RWPE2 (cell line): ENCODE results near the gene NBEAL2.

Experiments
- ATAC-seq: fragments of 200-7000 bp; cut with Tn5 transposase; 3 replicates; pipeline ENCODE4 v1.9.1; 2021; ENCODE audit warnings: low read depth
- DNase-seq: peaks from one replicate; pipeline ENCODE4 v3.0.0-alpha.2; 2020; ENCODE audit warnings: low spot score
- H3K27ac ChIP-seq: fragments of 450-650 bp; 2 replicates; pipeline ENCODE4 v1.5.1; 2017; ENCODE audit warnings: mild to moderate bottlenecking; ENCODE audit not compliant: poor library complexity, severe bottlenecking
- H3K27me3 ChIP-seq: fragments of 250-450 bp; sonication (Bioruptor Pico); 2 replicates; pipeline ENCODE4 v1.5.1; 2021; ENCODE audit warnings: mild to moderate bottlenecking, moderate library complexity; ENCODE audit not compliant: insufficient read depth, poor library complexity, severe bottlenecking
- H3K36me3 ChIP-seq: fragments of 250-450 bp; sonication (Bioruptor Pico); 2 replicates; pipeline ENCODE4 v1.5.1; 2020; ENCODE audit warnings: low read depth, mild to moderate bottlenecking, moderate library complexity
- H3K4me1 ChIP-seq: fragments of 250-450 bp; sonication (Bioruptor Pico); 2 replicates; pipeline ENCODE4 v1.5.1; 2021; ENCODE audit warnings: mild to moderate bottlenecking, moderate library complexity; ENCODE audit not compliant: insufficient read depth, poor library complexity, severe bottlenecking
- H3K4me3 ChIP-seq: fragments of 250-450 bp; sonication (Bioruptor Pico); 2 replicates; pipeline ENCODE4 v1.5.1; 2021; ENCODE audit warnings: mild to moderate bottlenecking, moderate library complexity; ENCODE audit not compliant: severe bottlenecking
- H3K9me3 ChIP-seq: fragments of 250-450 bp; sonication (Bioruptor Pico); 2 replicates; pipeline ENCODE4 v1.5.1; 2021; ENCODE audit warnings: mild to moderate bottlenecking, moderate library complexity; ENCODE audit not compliant: severe bottlenecking
- CTCF ChIP-seq: fragments of 450-650 bp; IDR thresholded peaks from one replicate; pipeline ENCODE4 v1.5.1; 2017; ENCODE audit warnings: mild to moderate bottlenecking, moderate library complexity; ENCODE audit not compliant: poor library complexity, severe bottlenecking

Gene NBEAL2

DNA sequence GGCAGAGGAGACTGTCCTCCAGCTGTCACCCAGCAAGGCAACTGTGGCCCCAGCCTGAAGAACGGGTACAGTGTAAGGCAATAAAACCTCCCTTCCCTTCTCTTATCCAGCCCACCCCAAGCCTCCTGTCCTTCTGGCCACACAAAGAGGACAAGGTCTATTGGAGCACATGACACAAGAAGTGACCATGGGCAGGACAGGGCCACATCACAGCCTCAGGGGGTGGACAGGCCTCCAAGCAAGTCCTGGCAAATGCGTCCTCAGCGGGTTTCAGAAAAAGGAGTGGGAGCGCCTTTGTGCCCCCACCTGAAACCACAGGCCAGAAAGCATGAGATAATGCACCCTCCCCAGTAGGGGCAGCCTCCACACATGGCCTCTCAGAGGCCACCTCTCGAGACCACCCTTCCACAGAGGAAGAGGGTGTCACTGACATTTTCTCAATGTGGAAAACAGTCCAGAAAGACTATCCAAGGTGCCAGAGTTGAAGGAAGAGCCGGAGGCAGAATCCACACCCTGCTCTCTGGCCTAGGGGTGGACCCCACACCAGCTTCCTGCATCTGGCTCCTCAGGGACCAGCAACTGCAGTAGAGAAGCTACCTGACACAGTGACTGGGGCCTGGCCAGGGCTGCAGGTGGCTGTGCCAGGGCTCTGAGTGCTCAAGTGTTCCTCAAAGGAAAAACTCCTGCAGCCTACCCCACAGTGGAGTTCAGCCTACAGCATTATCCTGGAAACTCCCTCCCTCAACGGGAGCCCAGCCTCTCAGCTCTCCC, 46.8 kb upstream of the NBEAL2 start:
- peaks cover 49% of the 10 kb centered on the region for H3K4me1 ChIP-seq
- no peaks in the 10 kb centered on the region for H3K27me3 ChIP-seq
- no peak for TF ChIP-seq CTCF
- peaks cover 32% of the 10 kb centered on the region for H3K36me3 ChIP-seq
- H3K9me3 ChIP-seq = no peaks in the 10 kb centered on the region
- peak overlapping the region; percentile 47 for H3K27ac ChIP-seq
- ATAC-seq (no peak), DNase-seq (no peak)
- H3K4me3 ChIP-seq = no peak overlapping the region

GRCh38 chr3:46933261-46933660, 46.2 kb upstream of the NBEAL2 start:
- Histone ChIP-seq H3K36me3 (peaks cover 30% of the 10 kb centered on the region), H3K27ac (peak overlapping the region; percentile 47), H3K4me3 (no peak overlapping the region), H3K27me3 (no peaks in the 10 kb centered on the region), H3K4me1 (peaks cover 49% of the 10 kb centered on the region), H3K9me3 (no peaks in the 10 kb centered on the region)
- TF ChIP-seq CTCF = no peak
- ATAC-seq (no peak), DNase-seq (no peak)

DNA sequence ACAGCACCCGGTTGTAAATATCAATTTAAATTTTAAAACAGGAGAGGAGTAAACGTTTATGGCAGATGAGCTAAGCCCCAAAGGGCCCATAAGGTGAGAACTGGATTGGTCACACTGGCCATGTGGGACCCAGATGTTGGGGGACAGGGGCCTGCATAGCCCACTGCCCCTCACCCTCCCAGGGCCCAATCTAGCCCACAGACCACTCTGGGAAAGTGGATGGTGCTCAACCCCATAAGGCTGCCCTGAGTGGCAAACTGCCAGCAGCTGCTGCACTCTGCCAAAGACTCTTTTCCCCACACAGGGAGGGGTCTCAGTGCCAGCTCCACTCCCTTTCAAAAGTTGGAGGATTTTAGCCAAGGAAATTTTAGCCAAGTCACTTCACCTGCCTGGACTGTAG, 45.4 kb upstream of the NBEAL2 start:
- no peak for TF ChIP-seq CTCF
- no peak for ATAC-seq
- Histone ChIP-seq H3K27me3 (no peaks in the 10 kb centered on the region), H3K9me3 (no peaks in the 10 kb centered on the region), H3K27ac (peak overlapping the region; percentile 84), H3K4me3 (no peak overlapping the region), H3K4me1 (peaks cover 49% of the 10 kb centered on the region), H3K36me3 (peaks cover 26% of the 10 kb centered on the region)
- no peak for DNase-seq

- no peaks in the 10 kb centered on the region for H3K27me3 ChIP-seq
- H3K9me3 ChIP-seq = no peaks in the 10 kb centered on the region
- ATAC-seq (peak; percentile 49), DNase-seq (no peak)
- peaks cover 49% of the 10 kb centered on the region for H3K4me1 ChIP-seq
- TF ChIP-seq CTCF = no peak
- peaks cover 28% of the 10 kb centered on the region for H3K36me3 ChIP-seq
- no peak overlapping the region for H3K4me3 ChIP-seq
- H3K27ac ChIP-seq = peak overlapping the region; percentile 84
These were observed 44.8 kb upstream of the NBEAL2 start for GRCh38 chr3:46934498-46935167.
